ES-I3 (cell line): Measurements from ENCODE around the gene ARMC3.
A peak's percentile ranks its signal among the peaks of the same experiment; 100 is the strongest.

ENCODE experiments used
- H3K36me3 ChIP-seq: 2 replicates; pipeline ENCODE4 v1.6.1; 2013; ENCODE audit warnings: mild to moderate bottlenecking, low read length, control low read depth, moderate library complexity; ENCODE audit not compliant: insufficient read depth
- H3K4me1 ChIP-seq: 2 replicates; pipeline ENCODE4 v1.6.1; 2013; ENCODE audit warnings: mild to moderate bottlenecking, control low read depth, low read length; ENCODE audit not compliant: insufficient read depth
- H3K9ac ChIP-seq: 2 replicates; pipeline ENCODE4 v1.6.1; 2013; ENCODE audit warnings: low read depth, mild to moderate bottlenecking, low read length, moderate library complexity
- H3K9me3 ChIP-seq: 2 replicates; pipeline ENCODE4 v1.6.1; 2013; ENCODE audit warnings: mild to moderate bottlenecking, low read length, moderate library complexity; ENCODE audit not compliant: control insufficient read depth, insufficient read depth

Gene ARMC3

GRCh38 chr10:22993314-22993713, 65.5 kb downstream of the ARMC3 start:
- Histone ChIP-seq H3K9ac (no peak overlapping the region), H3K9me3 (no peaks in the 10 kb centered on the region), H3K4me1 (no peaks in the 10 kb centered on the region), H3K36me3 (no peaks in the 10 kb centered on the region)

DNA sequence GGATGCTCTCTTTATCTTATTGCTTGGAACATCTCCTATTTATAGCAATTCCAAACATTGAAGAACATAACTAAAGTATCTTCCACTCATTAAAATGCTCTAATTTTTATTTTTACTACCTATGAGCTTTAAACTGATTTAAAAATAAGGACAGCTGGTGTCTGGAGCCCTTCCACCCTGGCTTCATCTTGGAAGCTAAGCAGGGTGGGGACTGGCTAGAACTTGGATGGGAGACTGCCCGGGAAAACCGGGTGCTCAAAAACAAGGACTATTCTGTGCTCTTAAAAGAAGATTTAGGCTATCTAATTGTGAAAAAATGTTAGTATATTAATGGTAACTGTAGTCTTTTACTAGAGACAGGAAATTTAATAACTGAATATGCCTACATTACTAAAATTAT, 69.2 kb downstream of the ARMC3 start:
- Histone ChIP-seq H3K9me3 (no peaks in the 10 kb centered on the region), H3K4me1 (no peaks in the 10 kb centered on the region), H3K36me3 (no peaks in the 10 kb centered on the region), H3K9ac (no peak overlapping the region)

DNA sequence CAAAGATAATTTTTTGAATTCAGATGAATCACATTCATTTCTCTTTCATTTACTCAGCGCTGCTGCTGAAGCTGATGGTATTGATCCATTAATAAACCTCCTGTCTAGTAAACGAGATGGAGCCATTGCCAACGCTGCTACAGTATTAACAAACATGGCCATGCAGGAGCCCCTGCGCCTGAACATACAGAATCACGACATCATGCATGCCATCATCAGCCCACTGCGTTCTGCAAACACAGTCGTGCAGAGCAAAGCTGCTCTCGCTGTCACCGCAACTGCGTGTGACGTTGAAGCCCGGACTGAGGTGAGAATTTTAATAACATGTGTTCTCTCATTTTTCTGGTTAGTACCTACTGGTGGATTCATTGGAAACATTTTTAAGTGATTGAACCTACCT, 70.2 kb downstream of the ARMC3 start:
- H3K36me3 ChIP-seq, result no peaks in the 10 kb centered on the region
- H3K4me1 ChIP-seq, result no peaks in the 10 kb centered on the region
- H3K9me3 ChIP-seq, result no peaks in the 10 kb centered on the region
- no peak overlapping the region for H3K9ac ChIP-seq

DNA sequence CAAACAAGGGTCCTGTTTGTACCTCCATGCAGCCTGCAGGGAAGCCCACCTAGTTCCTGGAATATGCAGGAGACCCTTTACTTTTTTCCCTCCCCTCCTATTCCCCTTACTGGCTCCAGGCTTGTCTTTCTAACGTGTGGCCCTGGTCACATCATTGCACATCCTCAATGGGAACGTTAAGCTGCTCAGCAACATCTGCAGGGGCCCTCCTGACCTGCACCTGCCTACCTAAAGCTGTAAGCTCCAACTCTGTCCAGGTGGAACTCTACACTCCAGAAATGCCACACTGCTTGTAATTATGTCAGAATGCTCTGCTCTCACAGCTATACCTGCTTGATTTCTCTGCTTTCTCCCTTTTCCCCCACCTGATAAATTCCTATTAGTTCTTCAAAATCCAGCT, 72.1 kb downstream of the ARMC3 start:
- Histone ChIP-seq H3K36me3 (no peaks in the 10 kb centered on the region), H3K4me1 (no peaks in the 10 kb centered on the region), H3K9me3 (no peaks in the 10 kb centered on the region), H3K9ac (no peak overlapping the region)

- Histone ChIP-seq H3K9me3 (no peaks in the 10 kb centered on the region), H3K36me3 (no peaks in the 10 kb centered on the region), H3K9ac (peak overlapping the region; percentile 22; the same call in 1 of the 2 replicates), H3K4me1 (no peaks in the 10 kb centered on the region)
These were observed 74.2 kb downstream of the ARMC3 start for GRCh38 chr10:23001901-23002516.

DNA sequence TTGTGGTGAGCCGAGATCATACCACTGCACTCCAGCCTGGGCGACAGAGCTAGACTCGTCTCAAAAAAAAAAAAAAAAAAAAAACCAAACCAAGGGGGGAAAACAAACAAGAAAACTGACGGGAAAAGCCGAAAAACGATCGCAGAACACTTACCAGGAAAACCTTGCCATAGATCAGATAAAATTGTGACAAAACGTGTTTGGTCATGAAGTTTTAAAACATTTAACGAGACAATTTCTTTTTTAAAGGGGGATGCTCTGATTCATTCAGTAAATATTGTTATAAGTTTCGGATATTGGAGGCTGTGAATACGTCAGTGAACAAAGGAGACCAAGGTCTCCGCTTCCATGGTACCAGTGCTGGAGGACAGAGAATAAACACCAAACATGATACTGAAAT, 77.3 kb downstream of the ARMC3 start:
- H3K4me1 ChIP-seq, result no peaks in the 10 kb centered on the region
- no peak overlapping the region for H3K9ac ChIP-seq
- no peaks in the 10 kb centered on the region for H3K36me3 ChIP-seq
- no peaks in the 10 kb centered on the region for H3K9me3 ChIP-seq

GRCh38 chr10:23013581-23014335, 85.9 kb downstream of the ARMC3 start:
- no peaks in the 10 kb centered on the region for H3K9me3 ChIP-seq
- H3K9ac ChIP-seq, result no peak overlapping the region
- H3K36me3 ChIP-seq, result no peaks in the 10 kb centered on the region
- H3K4me1 ChIP-seq, result no peaks in the 10 kb centered on the region

DNA sequence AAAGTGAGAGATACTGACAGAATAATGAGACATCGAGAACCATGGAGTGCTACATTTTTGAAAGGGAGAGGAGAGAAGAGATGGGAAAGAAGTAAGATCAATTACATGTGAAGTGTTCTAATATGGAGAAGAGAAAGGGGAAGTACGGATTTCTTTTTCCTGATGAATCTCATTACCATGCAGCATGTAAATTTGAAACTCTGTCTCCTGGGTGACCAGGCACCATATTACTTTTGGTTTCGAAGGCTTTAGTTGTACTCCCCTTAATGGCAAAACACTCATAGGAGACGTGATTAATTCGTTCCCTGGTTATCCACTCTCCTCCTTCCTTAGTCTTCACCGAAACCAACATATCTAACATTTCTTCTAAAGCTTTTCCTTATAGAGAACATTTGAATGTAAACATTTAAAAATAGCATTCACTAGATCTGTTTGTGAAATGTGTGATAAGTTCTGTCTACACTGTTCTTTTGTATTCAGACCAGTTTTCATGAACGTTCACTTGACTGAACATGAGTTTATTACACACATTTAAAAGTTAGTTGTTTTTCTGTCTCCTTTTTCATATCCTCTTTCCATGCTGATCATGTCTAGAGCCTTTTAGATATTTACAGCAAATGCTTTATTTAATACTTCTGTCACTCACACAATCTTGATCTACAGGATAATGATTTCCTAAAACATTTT, 87.3 kb downstream of the ARMC3 start:
- Histone ChIP-seq H3K9me3 (no peaks in the 10 kb centered on the region), H3K9ac (no peak overlapping the region), H3K36me3 (no peaks in the 10 kb centered on the region), H3K4me1 (no peaks in the 10 kb centered on the region)

DNA sequence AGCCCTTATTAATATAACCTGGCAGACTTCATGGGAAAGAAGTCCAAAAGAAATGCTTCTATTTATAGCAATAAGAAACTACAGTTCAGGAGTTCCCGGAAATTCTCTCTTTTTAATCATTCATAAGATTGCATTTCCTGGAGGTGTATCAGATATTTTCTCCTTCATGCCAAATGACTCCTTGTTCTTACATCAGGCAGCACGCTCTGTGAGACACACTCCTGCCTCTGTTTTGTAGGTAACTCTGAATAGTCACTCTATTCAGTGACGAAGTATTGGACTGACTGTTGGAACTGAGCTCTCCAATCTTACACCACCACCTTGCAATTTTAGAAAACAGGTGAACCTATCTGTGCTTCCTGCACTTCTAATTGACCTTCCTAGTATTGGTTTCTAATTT, 88.8 kb downstream of the ARMC3 start:
- H3K36me3 ChIP-seq, result no peaks in the 10 kb centered on the region
- no peaks in the 10 kb centered on the region for H3K9me3 ChIP-seq
- no peak overlapping the region for H3K9ac ChIP-seq
- H3K4me1 ChIP-seq, result no peaks in the 10 kb centered on the region

- no peak overlapping the region for H3K9ac ChIP-seq
- H3K9me3 ChIP-seq, result no peaks in the 10 kb centered on the region
- H3K36me3 ChIP-seq, result no peaks in the 10 kb centered on the region
- no peaks in the 10 kb centered on the region for H3K4me1 ChIP-seq
These were observed 91.8 kb downstream of the ARMC3 start for GRCh38 chr10:23019633-23020032.

DNA sequence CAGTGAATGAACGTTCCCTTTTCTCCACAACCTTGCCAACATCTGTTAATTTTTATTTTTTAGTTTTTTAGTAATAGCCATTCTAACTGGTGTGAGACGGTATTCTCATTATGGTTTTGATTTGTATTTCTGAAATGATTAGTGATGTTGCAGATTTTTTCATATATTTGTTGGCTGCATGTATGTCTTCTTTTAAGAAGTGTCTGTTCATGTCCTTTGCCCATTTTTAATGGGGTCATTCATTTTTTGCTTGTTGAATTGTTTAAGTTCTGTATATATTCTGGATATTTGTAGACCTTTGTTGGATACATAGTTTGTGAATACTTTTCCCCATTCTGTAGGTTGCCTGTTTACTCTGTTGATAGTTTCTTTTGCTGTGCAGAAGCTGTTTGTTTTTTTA, 93.6 kb downstream of the ARMC3 start:
- Histone ChIP-seq H3K36me3 (no peaks in the 10 kb centered on the region), H3K9ac (no peak overlapping the region), H3K4me1 (no peaks in the 10 kb centered on the region), H3K9me3 (no peaks in the 10 kb centered on the region)

GRCh38 chr10:23024002-23024401, 96.1 kb downstream of the ARMC3 start:
- Histone ChIP-seq H3K9me3 (no peaks in the 10 kb centered on the region), H3K36me3 (no peaks in the 10 kb centered on the region), H3K4me1 (no peaks in the 10 kb centered on the region), H3K9ac (no peak overlapping the region)

DNA sequence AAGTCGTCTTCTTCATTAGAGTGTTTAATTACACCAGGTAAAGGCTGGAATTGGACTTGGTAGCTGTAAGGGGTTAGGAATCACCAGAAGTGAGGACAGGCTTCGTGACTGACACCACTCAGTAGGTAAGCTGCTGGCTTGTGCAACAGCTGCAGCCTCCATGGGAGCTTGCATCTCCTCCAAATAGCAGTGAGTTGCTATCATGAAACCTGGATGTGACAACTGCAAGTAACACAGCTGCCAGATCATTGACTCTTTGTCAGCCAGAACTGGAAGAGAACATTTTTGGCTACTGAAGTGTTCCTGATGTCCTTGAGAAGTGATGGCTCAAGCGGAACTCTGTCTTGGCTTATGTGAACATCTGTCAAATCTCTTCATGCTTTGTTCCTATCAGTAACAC, 103.5 kb downstream of the ARMC3 start:
- Histone ChIP-seq H3K36me3 (no peaks in the 10 kb centered on the region), H3K9ac (no peak overlapping the region), H3K4me1 (no peaks in the 10 kb centered on the region), H3K9me3 (no peaks in the 10 kb centered on the region)

GRCh38 chr10:23034790-23035189, 106.9 kb downstream of the ARMC3 start:
- Histone ChIP-seq H3K4me1 (no peaks in the 10 kb centered on the region), H3K9me3 (no peaks in the 10 kb centered on the region), H3K36me3 (no peaks in the 10 kb centered on the region), H3K9ac (no peak overlapping the region)

GRCh38 chr10:23035569-23035968, 107.7 kb downstream of the ARMC3 start:
- Histone ChIP-seq H3K4me1 (no peaks in the 10 kb centered on the region), H3K9me3 (no peaks in the 10 kb centered on the region; the same call in 1 of the 2 replicates), H3K9ac (no peak overlapping the region), H3K36me3 (no peaks in the 10 kb centered on the region)
